ES-I3 (cell line): ENCODE measurements around the gene ACOT7.

ENCODE experiments used
- H3K36me3 ChIP-seq: 2 replicates; pipeline ENCODE4 v1.6.1; 2013; ENCODE audit warnings: mild to moderate bottlenecking, low read length, control low read depth, moderate library complexity; ENCODE audit not compliant: insufficient read depth
- H3K4me1 ChIP-seq: 2 replicates; pipeline ENCODE4 v1.6.1; 2013; ENCODE audit warnings: mild to moderate bottlenecking, control low read depth, low read length; ENCODE audit not compliant: insufficient read depth
- H3K9ac ChIP-seq: 2 replicates; pipeline ENCODE4 v1.6.1; 2013; ENCODE audit warnings: low read depth, mild to moderate bottlenecking, low read length, moderate library complexity
- H3K9me3 ChIP-seq: 2 replicates; pipeline ENCODE4 v1.6.1; 2013; ENCODE audit warnings: mild to moderate bottlenecking, low read length, moderate library complexity; ENCODE audit not compliant: control insufficient read depth, insufficient read depth

ACOT7 gene

GRCh38 chr1:6271554-6271953 is 122.0 kb downstream of the ACOT7 start:
- no peaks in the 10 kb centered on the region for H3K9me3 ChIP-seq
- H3K36me3 ChIP-seq: 0 out of 2 replicates have a peak, but pooled peaks cover 4% of the 10 kb centered on the region
- H3K4me1 ChIP-seq: peaks cover 26% of the 10 kb centered on the region
- H3K9ac ChIP-seq: no peak overlapping the region

GRCh38 chr1:6271006-6271405 is 122.6 kb downstream of the ACOT7 start:
- no peak overlapping the region for H3K9ac ChIP-seq
- H3K4me1 ChIP-seq: peaks cover 23% of the 10 kb centered on the region
- H3K9me3 ChIP-seq: no peaks in the 10 kb centered on the region
- H3K36me3 ChIP-seq: 0 out of 2 replicates have a peak, but pooled peaks cover 4% of the 10 kb centered on the region

- H3K9me3 ChIP-seq: no peaks in the 10 kb centered on the region
- no peak overlapping the region for H3K9ac ChIP-seq
- 0 out of 2 replicates have a peak, but pooled peaks cover 4% of the 10 kb centered on the region for H3K36me3 ChIP-seq
- H3K4me1 ChIP-seq: peaks cover 18% of the 10 kb centered on the region
Observed at GRCh38 chr1:6270401-6270800, 123.2 kb downstream of the ACOT7 start.

GRCh38 chr1:6269720-6270400 is 123.7 kb downstream of the ACOT7 start:
- peaks cover 18% of the 10 kb centered on the region for H3K4me1 ChIP-seq
- H3K9ac ChIP-seq: no peak overlapping the region
- no peaks in the 10 kb centered on the region for H3K9me3 ChIP-seq
- 0 out of 2 replicates have a peak, but pooled peaks cover 4% of the 10 kb centered on the region for H3K36me3 ChIP-seq

- H3K36me3 ChIP-seq: 0 out of 2 replicates have a peak, but pooled peaks cover 4% of the 10 kb centered on the region
- no peak overlapping the region for H3K9ac ChIP-seq
Observed at GRCh38 chr1:6269296-6269695, 124.3 kb downstream of the ACOT7 start.

GRCh38 chr1:6268415-6268814 is 125.2 kb downstream of the ACOT7 start:
- no peaks in the 10 kb centered on the region for H3K9me3 ChIP-seq
- 0 out of 2 replicates have a peak, but pooled peaks cover 4% of the 10 kb centered on the region for H3K36me3 ChIP-seq
- no peak overlapping the region for H3K9ac ChIP-seq
- H3K4me1 ChIP-seq: peaks cover 10% of the 10 kb centered on the region

More at GRCh38 chr1:6269296-6269695, 124.3 kb downstream of the ACOT7 start:
- peaks cover 18% of the 10 kb centered on the region for H3K4me1 ChIP-seq
- H3K9me3 ChIP-seq: no peaks in the 10 kb centered on the region

- peaks cover 6% of the 10 kb centered on the region; the same call in 1 of the 2 replicates for H3K4me1 ChIP-seq
- no peak overlapping the region for H3K9ac ChIP-seq
- H3K36me3 ChIP-seq: 0 out of 2 replicates have a peak, but pooled peaks cover 4% of the 10 kb centered on the region
- H3K9me3 ChIP-seq: no peaks in the 10 kb centered on the region
Observed at GRCh38 chr1:6267686-6268322, 125.8 kb downstream of the ACOT7 start.

- H3K4me1 ChIP-seq: peaks cover 3% of the 10 kb centered on the region; the same call in 1 of the 2 replicates
- H3K36me3 ChIP-seq: 0 out of 2 replicates have a peak, but pooled peaks cover 4% of the 10 kb centered on the region
- H3K9ac ChIP-seq: no peak overlapping the region
- no peaks in the 10 kb centered on the region for H3K9me3 ChIP-seq
Observed at GRCh38 chr1:6266641-6267040, 126.9 kb downstream of the ACOT7 start.

GRCh38 chr1:6265151-6265550 is 128.4 kb downstream of the ACOT7 start:
- Histone ChIP-seq H3K36me3 (no peaks in the 10 kb centered on the region), H3K9ac (no peak overlapping the region), H3K9me3 (no peaks in the 10 kb centered on the region), H3K4me1 (peaks cover 3% of the 10 kb centered on the region; the same call in 1 of the 2 replicates)

GRCh38 chr1:6263716-6264115 is 129.9 kb downstream of the ACOT7 start:
- Histone ChIP-seq H3K36me3 (no peaks in the 10 kb centered on the region), H3K4me1 (peaks cover 6% of the 10 kb centered on the region; the same call in 1 of the 2 replicates), H3K9ac (no peak overlapping the region), H3K9me3 (no peaks in the 10 kb centered on the region)

- no peak overlapping the region for H3K9ac ChIP-seq
- no peaks in the 10 kb centered on the region for H3K9me3 ChIP-seq
- H3K36me3 ChIP-seq: no peaks in the 10 kb centered on the region
- peaks cover 6% of the 10 kb centered on the region; the same call in 1 of the 2 replicates for H3K4me1 ChIP-seq
Observed at GRCh38 chr1:6262555-6263420, 130.8 kb downstream of the ACOT7 start.

- Histone ChIP-seq H3K9me3 (no peaks in the 10 kb centered on the region), H3K36me3 (no peaks in the 10 kb centered on the region), H3K9ac (peak overlapping the region; percentile 46; the same call in 1 of the 2 replicates), H3K4me1 (peaks cover 6% of the 10 kb centered on the region; the same call in 1 of the 2 replicates)
Observed at GRCh38 chr1:6261615-6261995, 132.0 kb downstream of the ACOT7 start.

GRCh38 chr1:6260961-6261614 is 132.5 kb downstream of the ACOT7 start, which contains the start of gene GPR153:
GPR153 (minus strand) TSS chr1:6261098; CDS start chr1:6254905, 6,193 bp downstream.
- H3K36me3 ChIP-seq: no peaks in the 10 kb centered on the region
- H3K9ac ChIP-seq: peak within 1 kb of the TSS; percentile 72
- no peaks in the 10 kb centered on the region for H3K9me3 ChIP-seq
- peaks cover 6% of the 10 kb centered on the region; the same call in 1 of the 2 replicates for H3K4me1 ChIP-seq
